ENCODE measurements around the gene SWAP70. TPM values are rescaled to one million over a fixed set of nuclear protein-coding genes. Genes with fewer than 3 reads are reported as not detected.

The SWAP70 gene
- total RNA-seq, 1 experiment from 2014 or later, result 18.6 TPM

DNA sequence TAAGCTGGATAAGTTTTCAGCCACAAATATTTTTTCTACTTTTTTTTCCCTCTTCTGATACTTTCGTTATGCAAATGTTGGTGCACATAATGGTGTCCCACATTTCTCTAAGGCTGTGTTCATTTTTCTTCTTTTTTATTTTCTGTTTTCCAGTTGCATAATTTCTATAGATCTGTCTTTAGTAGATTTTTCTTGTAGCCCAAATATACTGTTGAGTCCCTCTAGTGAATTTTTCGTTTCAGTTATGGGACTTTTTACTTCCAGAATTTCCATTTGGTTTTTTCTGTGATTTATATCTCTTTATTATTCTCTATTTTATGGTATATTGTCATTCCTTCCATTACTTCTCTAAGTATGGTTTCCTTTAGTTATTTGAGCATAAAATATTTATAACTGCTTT is 72.0 kb downstream of the SWAP70 start:
- POLR2A ChIA-PET (ENCODE audit: unreplicated experiment), result no interaction called here
- Histone ChIP-seq H3K36me3 (ENCODE audit: low read depth) (no peaks in the 10 kb centered on the region), H3K4me1 (replicated peaks; ENCODE audit: insufficient read depth) (no peaks in the 10 kb centered on the region), H3K4me3 (no peak overlapping the region), H3F3A (ENCODE audit: insufficient read depth, low read depth) (no peaks in the 10 kb centered on the region), H3K27me3 (ENCODE audit: insufficient read depth, low read depth) (no peaks in the 10 kb centered on the region), H4K20me1 (ENCODE audit: insufficient read depth) (no peaks in the 10 kb centered on the region), H3K9me3 (ENCODE audit: insufficient read depth, low read depth) (no peaks in the 10 kb centered on the region), H3K79me2 (ENCODE audit: low read depth) (no peaks in the 10 kb centered on the region), H2AFZ (no peak overlapping the region), H3K4me2 (no peak overlapping the region), H3K27ac (no peak overlapping the region), H3K9me2 (ENCODE audit: insufficient read depth) (no peaks in the 10 kb centered on the region)
- intact Hi-C loops (cut with micrococcal nuclease; ENCODE audit: unreplicated experiment), result no loop called here
- CTCF ChIA-PET, result interaction anchor here (0.5 kb wide), 1 partner anchor 26 kb away, joined by 3 read pairs; no protein-coding TSS in a partner anchor
- DNase-seq, result no peak
- BruUV-seq (replicated peaks), result no TSS peak
- TF ChIP-seq, protein P1, sequence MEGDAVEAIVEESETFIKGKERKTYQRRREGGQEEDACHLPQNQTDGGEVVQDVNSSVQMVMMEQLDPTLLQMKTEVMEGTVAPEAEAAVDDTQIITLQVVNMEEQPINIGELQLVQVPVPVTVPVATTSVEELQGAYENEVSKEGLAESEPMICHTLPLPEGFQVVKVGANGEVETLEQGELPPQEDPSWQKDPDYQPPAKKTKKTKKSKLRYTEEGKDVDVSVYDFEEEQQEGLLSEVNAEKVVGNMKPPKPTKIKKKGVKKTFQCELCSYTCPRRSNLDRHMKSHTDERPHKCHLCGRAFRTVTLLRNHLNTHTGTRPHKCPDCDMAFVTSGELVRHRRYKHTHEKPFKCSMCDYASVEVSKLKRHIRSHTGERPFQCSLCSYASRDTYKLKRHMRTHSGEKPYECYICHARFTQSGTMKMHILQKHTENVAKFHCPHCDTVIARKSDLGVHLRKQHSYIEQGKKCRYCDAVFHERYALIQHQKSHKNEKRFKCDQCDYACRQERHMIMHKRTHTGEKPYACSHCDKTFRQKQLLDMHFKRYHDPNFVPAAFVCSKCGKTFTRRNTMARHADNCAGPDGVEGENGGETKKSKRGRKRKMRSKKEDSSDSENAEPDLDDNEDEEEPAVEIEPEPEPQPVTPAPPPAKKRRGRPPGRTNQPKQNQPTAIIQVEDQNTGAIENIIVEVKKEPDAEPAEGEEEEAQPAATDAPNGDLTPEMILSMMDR (conservative IDR thresholded peaks at IDR 0.05), result no peak

DNA sequence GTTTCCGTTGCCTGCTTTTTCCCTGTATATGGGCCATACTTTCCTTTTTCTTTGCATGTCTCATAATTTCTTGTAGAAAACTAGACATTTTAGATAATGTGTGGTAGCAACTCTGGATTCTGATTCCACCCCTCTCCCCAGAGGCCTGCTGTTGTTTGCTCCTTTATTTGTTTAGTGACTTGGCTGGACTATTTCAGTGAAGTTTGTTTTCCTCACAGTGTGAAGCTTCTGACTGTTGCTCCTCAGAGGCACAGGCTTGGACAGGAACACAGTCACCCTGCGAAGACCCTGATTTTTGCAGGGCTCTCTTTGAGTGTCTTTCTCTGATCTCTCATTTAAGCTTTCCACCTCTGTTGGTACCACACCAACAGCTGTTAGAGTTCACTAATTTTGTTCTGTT is 72.5 kb downstream of the SWAP70 start:
- H2AFZ ChIP-seq, result no peak overlapping the region
- H3K27me3 ChIP-seq (ENCODE audit: insufficient read depth, low read depth), result no peaks in the 10 kb centered on the region
- H3K9me3 ChIP-seq (ENCODE audit: insufficient read depth, low read depth), result no peaks in the 10 kb centered on the region
- ChIA-PET CTCF (no interaction called here), POLR2A (ENCODE audit: unreplicated experiment) (no interaction called here)
- H3K4me1 ChIP-seq (replicated peaks; ENCODE audit: insufficient read depth), result no peaks in the 10 kb centered on the region
- no peaks in the 10 kb centered on the region for H3F3A ChIP-seq (ENCODE audit: insufficient read depth, low read depth)
- H3K4me2 ChIP-seq, result no peak overlapping the region
- no peak for DNase-seq
- no peaks in the 10 kb centered on the region for H3K9me2 ChIP-seq (ENCODE audit: insufficient read depth)
- BruUV-seq (replicated peaks), result no TSS peak
- intact Hi-C loops (cut with micrococcal nuclease; ENCODE audit: unreplicated experiment), result no loop called here
- no peak overlapping the region for H3K4me3 ChIP-seq
- H3K36me3 ChIP-seq (ENCODE audit: low read depth), result no peaks in the 10 kb centered on the region
- no peaks in the 10 kb centered on the region for H3K79me2 ChIP-seq (ENCODE audit: low read depth)
- no peak overlapping the region for H3K27ac ChIP-seq
- no peak for TF ChIP-seq EZH2 (IDR thresholded peaks at IDR 0.05; ENCODE audit: low read depth)
- TF ChIP-seq, protein P1 (conservative IDR thresholded peaks at IDR 0.05), result no peak
- H4K20me1 ChIP-seq (ENCODE audit: insufficient read depth), result no peaks in the 10 kb centered on the region

- no peaks in the 10 kb centered on the region for H3K36me3 ChIP-seq (ENCODE audit: low read depth)
- H3K27me3 ChIP-seq (ENCODE audit: insufficient read depth, low read depth), result no peaks in the 10 kb centered on the region
- no peak overlapping the region for H3K27ac ChIP-seq
- H3K4me1 ChIP-seq (replicated peaks; ENCODE audit: insufficient read depth), result no peaks in the 10 kb centered on the region
- H2AFZ ChIP-seq, result no peak overlapping the region
- POLR2A ChIA-PET (ENCODE audit: unreplicated experiment), result no interaction called here
- no peaks in the 10 kb centered on the region for H3K9me2 ChIP-seq (ENCODE audit: insufficient read depth)
- BruUV-seq (replicated peaks), result no TSS peak
- no peaks in the 10 kb centered on the region for H4K20me1 ChIP-seq (ENCODE audit: insufficient read depth)
- no peak for DNase-seq
- CTCF ChIA-PET, result no interaction called here
- no peaks in the 10 kb centered on the region for H3K79me2 ChIP-seq (ENCODE audit: low read depth)
- H3K4me2 ChIP-seq, result no peak overlapping the region
- no peak for TF ChIP-seq EZH2 (IDR thresholded peaks at IDR 0.05; ENCODE audit: low read depth)
- TF ChIP-seq, protein P1 (conservative IDR thresholded peaks at IDR 0.05), result no peak
- no peaks in the 10 kb centered on the region for H3K9me3 ChIP-seq (ENCODE audit: insufficient read depth, low read depth)
- intact Hi-C loops (cut with micrococcal nuclease; ENCODE audit: unreplicated experiment), result no loop called here
- no peak overlapping the region for H3K4me3 ChIP-seq
- no peaks in the 10 kb centered on the region for H3F3A ChIP-seq (ENCODE audit: insufficient read depth, low read depth)
Measured at GRCh38 chr11:9738116-9738515, 74.2 kb downstream of the SWAP70 start.

Measured in PC-9 (cell line).